ACHN (cell line): ENCODE data around the gene ERP27.
A peak's percentile ranks its signal among the peaks of the same experiment; 100 is the strongest.

Experiments used
- DNase-seq: peaks from one replicate; pipeline ENCODE4 v3.0.0-alpha.2; 2015
- in situ Hi-C: cut with HindIII; loops from 2 replicates; pipeline ENCODE4 v1.10.0; 2017; ENCODE audit warnings: low sequenced_read_pairs, low pct_ligation_motif_present, low pct_unique_long_range_greater_than_20kb

Gene ERP27

GRCh38 chr12:14960548-14961465, 22.5 kb upstream of the ERP27 start:
- no peak for DNase-seq

GRCh38 chr12:14959916-14960496, 21.7 kb upstream of the ERP27 start:
- DNase-seq: no peak
- in situ Hi-C loops: no loop called here

More at GRCh38 chr12:14960548-14961465, 22.5 kb upstream of the ERP27 start:
- in situ Hi-C loops: no loop called here

GRCh38 chr12:14959463-14959862, 21.1 kb upstream of the ERP27 start:
- DNase-seq: no peak
- in situ Hi-C loops: no loop called here

DNA sequence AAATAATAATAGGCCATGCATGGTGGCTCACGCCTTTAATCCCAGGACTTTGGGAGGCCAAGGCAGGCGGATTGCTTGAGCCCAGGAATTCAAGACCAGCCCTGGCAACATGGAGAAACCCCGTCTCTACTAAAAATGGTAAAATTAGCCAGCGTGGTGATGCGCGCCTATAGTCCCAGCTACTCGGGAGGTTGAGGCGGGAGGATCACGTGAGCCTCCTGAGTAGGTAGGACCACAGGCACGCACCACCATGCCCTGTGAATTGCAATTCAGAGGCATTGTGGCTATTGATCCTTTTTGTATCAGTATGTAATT, 20.7 kb upstream of the ERP27 start:
- no peak for DNase-seq
- in situ Hi-C loops: no loop called here

GRCh38 chr12:14958361-14959125, 20.2 kb upstream of the ERP27 start:
- in situ Hi-C loops: no loop called here
- DNase-seq: no peak

DNA sequence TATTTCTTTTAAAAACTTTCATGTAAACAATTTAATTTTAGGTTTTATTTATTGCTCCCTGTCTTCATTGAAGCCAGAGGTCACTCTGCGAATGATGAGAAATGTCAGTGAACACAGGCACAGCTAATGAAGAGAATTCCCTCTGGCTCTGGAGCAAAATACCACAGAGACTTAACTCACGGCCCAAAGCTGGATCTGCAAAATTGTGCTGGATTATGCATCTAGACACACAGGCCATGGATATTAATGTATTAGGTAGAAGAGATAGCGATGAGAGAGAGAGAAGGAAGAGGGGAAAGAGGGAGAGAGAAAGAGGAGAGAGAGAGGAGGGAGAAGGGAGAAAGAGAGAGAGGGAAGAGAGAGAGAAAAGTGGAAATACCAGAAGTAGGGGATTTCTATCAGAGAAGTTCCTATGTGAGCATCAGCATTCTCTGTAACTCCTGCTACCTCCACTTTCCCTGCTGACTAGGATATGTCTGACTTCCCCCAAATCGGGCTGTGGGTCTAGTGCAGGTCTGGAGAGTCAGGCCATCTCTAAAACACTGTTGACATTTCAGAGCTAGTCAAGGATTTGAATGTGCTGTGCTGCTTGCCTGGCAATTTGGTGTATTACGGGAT, 19.3 kb upstream of the ERP27 start:
- no peak for DNase-seq
- in situ Hi-C loops: no loop called here

DNA sequence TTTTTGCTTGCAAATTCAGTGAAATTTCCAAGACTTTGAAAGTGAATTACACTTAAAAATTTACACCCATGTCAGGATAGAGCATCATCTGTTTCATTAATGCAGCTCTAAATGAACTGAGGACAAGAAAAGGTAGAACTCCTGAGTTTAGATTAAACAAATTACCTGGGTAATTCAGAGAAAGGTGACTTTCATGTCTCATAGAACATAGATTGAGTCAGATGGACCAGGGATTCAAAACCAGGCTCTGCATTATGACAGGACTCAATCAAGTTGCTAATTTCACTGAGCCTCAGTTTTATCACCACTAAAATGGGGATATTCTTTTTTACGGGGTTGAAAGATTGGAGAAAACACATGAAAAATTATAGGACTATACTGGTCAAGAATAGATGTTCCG, 18.6 kb upstream of the ERP27 start:
- DNase-seq: no peak
- in situ Hi-C loops: no loop called here

- in situ Hi-C loops: no loop called here
- DNase-seq: no peak
Measured at GRCh38 chr12:14956024-14956891, 17.9 kb upstream of the ERP27 start.

- in situ Hi-C loops: no loop called here
- no peak for DNase-seq
Measured at GRCh38 chr12:14954269-14954668, 15.9 kb upstream of the ERP27 start.

- in situ Hi-C loops: no loop called here
- no peak for DNase-seq
Measured at GRCh38 chr12:14953752-14954151, 15.4 kb upstream of the ERP27 start.

DNA sequence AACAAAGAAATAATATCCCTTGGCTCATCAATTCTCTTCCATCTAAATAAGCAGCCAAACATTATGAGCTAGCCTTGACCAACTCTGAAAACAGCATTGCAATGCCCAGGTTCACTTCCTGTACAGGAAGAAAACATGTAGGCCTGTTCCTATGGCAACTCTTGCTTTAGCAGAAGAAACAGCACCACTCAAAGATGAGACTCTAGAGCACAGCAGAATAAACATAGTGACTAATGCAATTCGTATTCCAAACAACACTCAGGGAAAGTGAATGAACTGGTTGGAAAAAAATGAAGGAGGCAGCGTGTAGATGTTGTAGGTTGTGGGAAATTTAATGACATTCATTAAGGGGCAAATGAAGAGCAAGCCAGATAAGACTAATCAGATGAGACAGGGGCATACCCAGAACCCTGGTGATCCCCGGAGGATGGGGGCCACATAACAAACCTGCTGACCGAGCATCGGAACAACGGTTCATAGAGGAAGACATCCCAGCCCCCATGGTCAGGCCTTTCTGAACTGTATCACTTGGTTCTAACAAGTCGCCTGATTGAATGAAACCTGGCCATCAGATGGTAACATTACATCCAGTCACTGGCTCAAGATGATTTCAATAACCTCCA, 14.1 kb upstream of the ERP27 start:
- in situ Hi-C loops: no loop called here
- peak; percentile 59 for DNase-seq

GRCh38 chr12:14951851-14952250, 13.5 kb upstream of the ERP27 start:
- DNase-seq: no peak
- in situ Hi-C loops: no loop called here

DNA sequence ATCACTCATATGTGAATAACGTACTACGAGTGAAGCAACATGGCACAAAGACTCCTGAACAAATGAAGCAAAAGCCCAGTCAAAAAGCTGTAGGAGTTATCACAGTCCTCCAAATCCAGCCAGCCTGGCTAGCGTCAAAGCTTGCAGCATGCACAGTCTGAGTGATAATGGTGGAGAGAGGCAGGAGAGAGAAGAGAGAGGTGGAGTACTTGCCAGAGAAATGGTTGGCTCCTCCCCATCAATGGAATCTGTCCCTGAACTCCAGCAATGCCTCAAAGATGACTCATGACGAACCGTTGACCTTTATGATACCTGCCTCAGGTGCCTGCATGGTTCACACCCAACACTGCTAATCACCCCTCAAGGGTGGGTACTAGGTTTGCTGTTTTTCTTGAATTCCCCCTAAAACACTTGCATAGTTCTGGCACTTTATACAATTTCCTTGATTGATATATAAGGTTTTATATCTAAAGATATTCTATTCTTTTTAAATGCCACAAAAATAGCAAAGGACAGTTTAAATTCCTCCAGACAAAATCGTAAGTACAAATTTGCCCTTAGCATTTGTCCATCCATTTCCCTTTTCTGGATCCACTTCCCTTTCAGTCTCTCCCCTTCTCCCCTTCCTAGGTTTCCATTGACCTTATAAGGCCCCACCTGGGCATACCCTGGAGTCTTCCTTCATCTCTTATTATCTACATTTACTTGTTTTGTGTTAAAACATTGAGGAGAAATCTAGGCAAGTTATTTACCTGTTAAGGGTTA, 12.8 kb upstream of the ERP27 start:
- in situ Hi-C loops: no loop called here
- no peak for DNase-seq

DNA sequence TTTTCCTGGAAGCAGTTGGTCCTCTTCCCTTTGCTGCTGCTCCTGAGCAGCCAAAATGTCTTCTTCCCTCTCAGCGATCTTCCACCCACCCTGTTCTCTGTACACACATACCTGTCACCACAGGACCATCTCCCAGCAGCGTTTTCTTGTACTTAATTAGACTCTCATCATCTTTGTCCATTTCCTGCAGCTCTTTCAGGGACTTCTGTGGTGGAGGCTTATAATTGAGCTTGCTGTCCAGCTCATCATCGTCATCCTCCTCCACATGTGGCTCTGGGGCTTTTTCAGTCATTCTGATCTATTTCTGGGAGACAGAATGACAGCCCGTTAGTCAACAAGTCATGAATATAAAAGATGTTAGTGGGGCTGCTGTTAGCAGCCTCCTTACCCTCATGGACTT, 12.1 kb upstream of the ERP27 start:
- no peak for DNase-seq
- in situ Hi-C loops: no loop called here

- in situ Hi-C loops: no loop called here
- DNase-seq: no peak
Measured at GRCh38 chr12:14949631-14950030, 11.3 kb upstream of the ERP27 start.

GRCh38 chr12:14948672-14949071, 10.3 kb upstream of the ERP27 start:
- DNase-seq: peak; percentile 45
- in situ Hi-C loops: no loop called here

- DNase-seq: no peak
- in situ Hi-C loops: no loop called here
Measured at GRCh38 chr12:14946861-14947260, 8.5 kb upstream of the ERP27 start.
